H1 (cell line): ENCODE data around the gene PCID2. TPM values are rescaled to one million over a fixed set of nuclear protein-coding genes. Genes with fewer than 3 reads are reported as not detected.

Experiments
- CTCF ChIA-PET: fragments of 300-600 bp; sonication (Branson Sonifier 250); formaldehyde crosslinking; loops from one replicate; lab custom pipeline; 2021; ENCODE audit not compliant: partially characterized antibody; lab: Charles Lee
- POLR2A ChIA-PET: fragments of 300-600 bp; sonication (Branson Sonifier 250); formaldehyde crosslinking; loops from one replicate; lab custom pipeline; 2021; ENCODE audit warnings: inconsistent platforms; ENCODE audit not compliant: partially characterized antibody; lab: Charles Lee
- DNase-seq, 2 experiments: peaks; one replicate each; pipeline versions ENCODE4 v3.0.0 to v3.0.0-alpha.2; 2010 to 2022; ENCODE audit warnings: low spot score in 2 of 2, low read depth in 1 of 2, mixed read lengths in 1 of 2
- FAIRE-seq: peaks from 2 replicates; lab custom pipeline; 2011; peaks lifted over from hg19 to GRCh38; lab: Jason Lieb, UNC
- H2AFZ ChIP-seq: 2 replicates; pipeline ENCODE4 v1.8.1; 2012; ENCODE audit warnings: low read length, inconsistent platforms
- H2AK5ac ChIP-seq: 2 replicates; pipeline ENCODE4 v1.6.1; 2013; ENCODE audit warnings: low read depth, low read length
- H2BK120ac ChIP-seq: replicated peaks from 2 replicates; pipeline ENCODE3; 2013; ENCODE audit warnings: low read depth, low read length, inconsistent platforms
- H2BK12ac ChIP-seq: 2 replicates; pipeline ENCODE4 v1.6.1; 2013; ENCODE audit warnings: low read depth, low read length
- H2BK15ac ChIP-seq: 2 replicates; pipeline ENCODE4 v1.6.1; 2013; ENCODE audit warnings: low read length
- H2BK20ac ChIP-seq: 2 replicates; pipeline ENCODE4 v1.6.1; 2013; ENCODE audit warnings: low read length
- H2BK5ac ChIP-seq: 2 replicates; pipeline ENCODE4 v1.6.1; 2013; ENCODE audit warnings: low read depth, low read length
- H3K14ac ChIP-seq: 2 replicates; pipeline ENCODE4 v1.6.1; 2013; ENCODE audit warnings: inconsistent platforms; ENCODE audit not compliant: insufficient read length
- H3K18ac ChIP-seq: 2 replicates; pipeline ENCODE4 v1.6.1; 2013; ENCODE audit warnings: low read length; ENCODE audit errors: extremely low read depth
- H3K23ac ChIP-seq: 2 replicates; pipeline ENCODE4 v1.6.1; 2013; ENCODE audit warnings: inconsistent platforms; ENCODE audit not compliant: insufficient read length
- H3K23me2 ChIP-seq: 2 replicates; pipeline ENCODE4 v1.6.1; 2013; ENCODE audit warnings: low read depth, low read length
- H3K27ac ChIP-seq: 2 replicates; pipeline ENCODE4 v1.6.1; 2011; ENCODE audit warnings: low read depth, low read length, inconsistent platforms
- H3K27me3 ChIP-seq, 4 experiments: replicated peaks in 1 of 4; 1 replicate in 1 of 4; 2 replicates in 3 of 4; pipeline versions ENCODE4 v1.6.1 to v1.8.1; 2011 to 2013; ENCODE audit warnings: low read length in 3 of 4, mild to moderate bottlenecking in 3 of 4, inconsistent platforms in 2 of 4, mixed read lengths in 2 of 4, moderate library complexity in 1 of 4; ENCODE audit not compliant: control insufficient read depth in 3 of 4, insufficient read depth in 3 of 4; ENCODE audit errors: extremely low read depth in 1 of 4
- H3K36me3 ChIP-seq, 4 experiments: 2 replicates each; pipeline versions ENCODE4 v1.6.1 to v1.8.1; 2011 to 2013; ENCODE audit warnings: mild to moderate bottlenecking in 4 of 4, low read length in 3 of 4, moderate library complexity in 2 of 4, control low read depth in 1 of 4, inconsistent platforms in 1 of 4; ENCODE audit not compliant: insufficient read depth in 4 of 4, control insufficient read depth in 2 of 4
- H3K4ac ChIP-seq: replicated peaks from 2 replicates; pipeline ENCODE3; 2013; ENCODE audit warnings: low read length, low read depth, mixed read lengths, inconsistent platforms; ENCODE audit not compliant: insufficient read length
- H3K4me1 ChIP-seq, 4 experiments: replicated peaks in 1 of 4; 1 replicate in 1 of 4; 2 replicates in 3 of 4; pipeline versions ENCODE4 v1.6.1 to v1.8.1; 2011 to 2013; ENCODE audit warnings: low read length in 3 of 4, inconsistent platforms in 2 of 4, mixed read lengths in 1 of 4; ENCODE audit not compliant: insufficient read depth in 4 of 4, control insufficient read depth in 3 of 4
- H3K4me2 ChIP-seq, 2 experiments: 2 replicates each; pipeline versions ENCODE4 v1.6.1 to v1.8.1; 2011 to 2013; ENCODE audit warnings: low read depth in 2 of 2, low read length in 2 of 2, control low read depth in 1 of 2, inconsistent platforms in 1 of 2, mild to moderate bottlenecking in 1 of 2; ENCODE audit not compliant: insufficient read depth in 1 of 2
- H3K4me3 ChIP-seq, 4 experiments: fragments of 200-600, 300-600 bp in 1 of 4; sonication (generic), shearing (Covaris generic), sonication (Bioruptor Twin) in 1 of 4; 2 replicates each; pipeline versions ENCODE4 v1.5.1 to v1.8.1; 2011 to 2016; ENCODE audit warnings: low read length in 4 of 4, low read depth in 3 of 4, control low read depth in 2 of 4, inconsistent platforms in 2 of 4, mild to moderate bottlenecking in 2 of 4, mixed read lengths in 1 of 4, moderate library complexity in 1 of 4; ENCODE audit not compliant: insufficient read depth in 2 of 4; ENCODE audit errors: extremely low read depth in 1 of 4
- H3K56ac ChIP-seq: replicated peaks from 2 replicates; pipeline ENCODE3; 2013; ENCODE audit warnings: low read depth, mild to moderate bottlenecking, mixed read lengths, low read length, inconsistent platforms; ENCODE audit not compliant: insufficient read length
- H3K79me1 ChIP-seq: 2 replicates; pipeline ENCODE4 v1.6.1; 2013; ENCODE audit warnings: low read depth, low read length, control low read depth
- H3K79me2 ChIP-seq, 2 experiments: 2 replicates each; pipeline versions ENCODE4 v1.6.1 to v1.8.1; 2012 to 2013; ENCODE audit warnings: low read length in 2 of 2, mild to moderate bottlenecking in 2 of 2, inconsistent platforms in 1 of 2; ENCODE audit not compliant: insufficient read depth in 2 of 2, control insufficient read depth in 1 of 2
- H3K9ac ChIP-seq, 4 experiments: replicated peaks in 1 of 4; 1 replicate in 1 of 4; 2 replicates in 3 of 4; pipeline versions ENCODE4 v1.6.1 to v1.8.1; 2011 to 2013; ENCODE audit warnings: low read depth in 3 of 4, low read length in 3 of 4, control low read depth in 2 of 4, mild to moderate bottlenecking in 2 of 4, moderate library complexity in 2 of 4, inconsistent platforms in 1 of 4; ENCODE audit errors: extremely low read depth in 1 of 4
- H3K9me3 ChIP-seq, 2 experiments: 2 replicates each; pipeline versions ENCODE4 v1.6.1 to v1.8.1; 2012 to 2013; ENCODE audit warnings: mild to moderate bottlenecking in 2 of 2, moderate library complexity in 2 of 2, control low read depth in 1 of 2, inconsistent platforms in 1 of 2, low read depth in 1 of 2, low read length in 1 of 2, mixed read lengths in 1 of 2; ENCODE audit not compliant: insufficient read depth in 2 of 2
- H4K20me1 ChIP-seq, 2 experiments: replicated peaks in 1 of 2; 2 replicates each; pipeline versions ENCODE3 to v1.8.1; 2011 to 2013; ENCODE audit warnings: inconsistent platforms in 2 of 2, low read length in 2 of 2, mild to moderate bottlenecking in 1 of 2; ENCODE audit not compliant: insufficient read depth in 2 of 2, control insufficient read depth in 1 of 2
- H4K5ac ChIP-seq: 2 replicates; pipeline ENCODE4 v1.6.1; 2013; ENCODE audit warnings: low read length, low read depth, mixed read lengths, inconsistent platforms; ENCODE audit not compliant: insufficient read length
- H4K8ac ChIP-seq: 2 replicates; pipeline ENCODE4 v1.8.0; 2013; ENCODE audit warnings: mild to moderate bottlenecking, moderate library complexity, low read length, inconsistent platforms; ENCODE audit not compliant: insufficient read depth; ENCODE audit errors: extremely low read depth
- H4K91ac ChIP-seq: replicated peaks from 2 replicates; pipeline ENCODE3; 2013; ENCODE audit warnings: low read length, mixed read lengths, inconsistent platforms; ENCODE audit not compliant: insufficient read length
- CTBP2 ChIP-seq: IDR thresholded peaks from 2 replicates; pipeline ENCODE4 v1.7.0; 2011; ENCODE audit warnings: borderline replicate concordance, mild to moderate bottlenecking, moderate library complexity, mixed read lengths, low read length; ENCODE audit not compliant: insufficient read depth, insufficient read length
- EGR1 ChIP-seq: IDR thresholded peaks from 2 replicates; pipeline ENCODE4 v1.6.1; 2011; ENCODE audit warnings: low read depth, low read length, borderline replicate concordance
- GABPA ChIP-seq: IDR thresholded peaks from 2 replicates; pipeline ENCODE4 v1.6.1; 2011; ENCODE audit warnings: mild to moderate bottlenecking, low read length, moderate library complexity, borderline replicate concordance; ENCODE audit not compliant: insufficient read depth
- JUND ChIP-seq: IDR thresholded peaks from 2 replicates; pipeline ENCODE4 v1.6.1; 2011; ENCODE audit warnings: mild to moderate bottlenecking, improper control_type of control experiment, low read length
- KDM1A ChIP-seq: fragments of 200-600, 300-600 bp; sonication (generic); IDR thresholded peaks from 2 replicates; pipeline ENCODE4 v1.7.1; 2016; ENCODE audit warnings: mild to moderate bottlenecking, low read length, borderline replicate concordance
- KDM4A ChIP-seq: IDR thresholded peaks from one replicate; pipeline ENCODE4 v1.7.1; 2012; ENCODE audit warnings: low read depth, mild to moderate bottlenecking, moderate library complexity, low read length, inconsistent platforms; ENCODE audit not compliant: severe bottlenecking
- MAFK ChIP-seq: IDR thresholded peaks from 2 replicates; pipeline ENCODE4 v1.6.1; 2012; ENCODE audit warnings: low read depth, mild to moderate bottlenecking, improper control_type of control experiment, low read length
- RBBP5 ChIP-seq: IDR thresholded peaks from 2 replicates; pipeline ENCODE4 v1.7.1; 2012; ENCODE audit warnings: low read depth, mild to moderate bottlenecking, inconsistent platforms, low read length, moderate library complexity, borderline replicate concordance
- SIRT6 ChIP-seq: IDR thresholded peaks from one replicate; pipeline ENCODE4 v1.7.1; 2012; ENCODE audit warnings: low read length, inconsistent platforms
- TAF1 ChIP-seq: IDR thresholded peaks from 2 replicates; pipeline ENCODE4 v1.6.1; 2011; ENCODE audit warnings: mild to moderate bottlenecking, low read depth, low read length
- WGBS, 2 experiments: shearing (Covaris generic) in 1 of 2; methylation state at CpG; one replicate each; pipeline versions ENCODE4 v1.1.6 to v1.1.7; 2013 to 2015; ENCODE audit warnings: low lambda C conversion rate in 2 of 2, mixed read lengths in 2 of 2, inconsistent platforms in 1 of 2, low coverage in 1 of 2, missing lambda C conversion rate in 1 of 2; ENCODE audit not compliant: insufficient replicate concordance in 2 of 2, insufficient coverage in 1 of 2, insufficient read length in 1 of 2; ENCODE audit errors: extremely low coverage in 1 of 2, missing lambda C conversion rate in 1 of 2; 5-methylcytosine and 5-hydroxymethylcytosine counted together
- polyA plus RNA-seq, 7 experiments: library from polyadenylated mRNA; depleted of rRNA in 3 of 7; stranded (reverse) in 5 of 7; unstranded in 2 of 7; fragments of >200 nt in 5 of 7; fragments of 200-250 nt in 2 of 7; gene quantifications; 1 replicate in 5 of 7; 2 replicates in 1 of 7; 4 replicates in 1 of 7; pipeline versions ENCODE4 v1.2.1 to v1.2.3, GENCODE V29; 2011 to 2013; ENCODE audit warnings: missing spikeins in 2 of 7, mixed read lengths in 2 of 7
- total RNA-seq: library from RNA; stranded (reverse); fragmentation: NEBNext Ultra II Directional; extraction: Animal tissue kit (Norgen Biotek cat#: 25700); gene quantifications from 2 replicates; pipeline ENCODE4 v1.2.1, GENCODE V29; 2021

PCID2 gene
- total and polyA plus RNA-seq, 2 of the 8 experiments (the other 6 are each of a cell fraction or from before 2014, with no cell fraction given), result 72.4 to 72.8 TPM

DNA sequence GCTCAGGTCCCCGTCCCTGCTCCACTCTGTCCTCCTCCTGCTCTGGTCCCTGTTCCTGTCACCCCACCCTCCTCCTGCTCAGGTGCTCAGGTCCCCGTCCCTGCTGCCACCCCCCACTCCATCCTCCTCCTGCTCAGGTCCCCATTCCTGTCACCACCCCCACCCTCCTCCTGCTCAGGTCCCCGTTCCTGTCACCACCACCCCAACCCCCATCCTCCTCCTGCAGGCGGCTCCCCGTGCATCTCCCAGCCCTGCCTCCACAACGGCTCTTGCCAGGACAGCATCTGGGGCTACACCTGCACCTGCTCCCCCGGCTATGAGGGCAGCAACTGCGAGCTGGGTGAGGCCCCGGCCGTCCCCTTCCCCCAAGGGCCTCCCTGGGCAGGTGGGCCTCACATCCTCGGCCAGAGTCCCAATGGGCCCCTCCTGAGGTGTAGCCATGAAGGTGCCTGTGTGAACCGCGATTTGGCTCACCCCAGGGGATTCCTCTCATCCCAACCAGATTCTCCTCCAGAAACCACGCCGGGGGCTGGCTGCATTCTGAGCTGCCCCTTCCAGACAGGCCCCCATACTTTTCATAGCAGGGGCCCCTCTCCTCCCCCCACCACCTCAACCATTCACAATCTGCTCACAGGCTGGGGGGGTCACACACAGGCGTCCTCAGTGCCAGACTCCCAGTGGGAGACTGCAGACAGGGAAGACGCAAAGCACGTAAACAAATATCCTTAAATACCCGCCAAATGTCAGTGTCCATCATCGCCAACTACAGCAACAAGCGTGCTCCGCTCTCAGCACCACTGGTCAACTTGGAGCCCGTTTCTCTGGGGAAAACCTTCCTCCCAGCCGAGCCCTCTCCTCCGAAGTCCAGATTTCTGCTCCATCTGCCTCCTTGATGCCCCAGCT lies 45.4 kb downstream of the PCID2 start:
- H4K5ac ChIP-seq, result no peak overlapping the region
- H4K91ac ChIP-seq, result no peak overlapping the region
- H2BK12ac ChIP-seq, result no peak overlapping the region
- no peak overlapping the region for H3K18ac ChIP-seq
- H2AK5ac ChIP-seq, result no peak overlapping the region
- no peak for TF ChIP-seq JUND
- no peak for TF ChIP-seq KDM4A
- TF ChIP-seq TAF1, result no peak
- TF ChIP-seq RBBP5, result no peak
- TF ChIP-seq MAFK, result no peak
- TF ChIP-seq KDM1A, result no peak
- TF ChIP-seq CTBP2, result no peak
- TF ChIP-seq GABPA, result no peak
- TF ChIP-seq SIRT6, result no peak
- no peak for TF ChIP-seq EGR1
- no peak overlapping the region for H2BK15ac ChIP-seq
- DNase-seq (no peak), FAIRE-seq (no peak)
- H4K8ac ChIP-seq, result peak overlapping the region; percentile 41; the same call in 1 of the 2 replicates
- no peak overlapping the region for H3K14ac ChIP-seq
- ChIA-PET POLR2A (interaction anchor here (0.6 to 1.5 kb wide), 3 partner anchors 12 to 611 kb away, joined by 3 to 5 read pairs (median 4); no protein-coding TSS in a partner anchor), CTCF (no interaction called here)
- H3K79me1 ChIP-seq, result no peaks in the 10 kb centered on the region
- no peaks in the 10 kb centered on the region; the same call in 1 of the 2 replicates for H3K23me2 ChIP-seq
- H3K27ac ChIP-seq, result no peak overlapping the region
- H2BK120ac ChIP-seq, result no peak overlapping the region
- H3K79me2 ChIP-seq, result no peaks in the 10 kb centered on the region
- no peak overlapping the region for H3K4me3 ChIP-seq
- H4K20me1 ChIP-seq, result no peaks in the 10 kb centered on the region
- H2BK5ac ChIP-seq, result no peak overlapping the region; the same call in 1 of the 2 replicates
- H3K23ac ChIP-seq, result no peak overlapping the region
- H3K4me1 ChIP-seq, result peaks cover 0 to 22% (median 13%) of the 10 kb centered on the region in 4 experiments; a peak in 6 of 7 replicates
- H3K27me3 ChIP-seq, result no peaks in the 10 kb centered on the region
- no peaks in the 10 kb centered on the region for H3K9me3 ChIP-seq
- H3K4me2 ChIP-seq, result no peak overlapping the region
- peaks cover 0 to 2% (median 0%) of the 10 kb centered on the region in 4 experiments; a peak in 1 of 8 replicates for H3K36me3 ChIP-seq
- H2AFZ ChIP-seq, result no peak overlapping the region
- H3K9ac ChIP-seq, result no peak overlapping the region
- H3K56ac ChIP-seq, result no peak overlapping the region
- H3K4ac ChIP-seq, result no peak overlapping the region
- WGBS, 2 experiments, result 83% methylated on average over 20 of the region's 25 CpGs; no CpG with 5 or more reads in 1 of the 2 experiments
- H2BK20ac ChIP-seq, result no peak overlapping the region
